GM12864 (cell line): ENCODE measurements around the gene ZNF208.

Source experiments
- DNase-seq: peaks from one replicate; pipeline ENCODE4 v3.0.0-alpha.2; 2011; ENCODE audit warnings: low read depth
- H3K4me3 ChIP-seq: 2 replicates; pipeline ENCODE4 v1.5.1; 2011; ENCODE audit warnings: mild to moderate bottlenecking, low read depth, low read length, control low read depth
- CTCF ChIP-seq: IDR thresholded peaks from 2 replicates; pipeline ENCODE4 v1.5.1; 2011; ENCODE audit warnings: low read depth, mild to moderate bottlenecking, moderate library complexity, low read length, control low read depth, inconsistent platforms; ENCODE audit errors: missing control alignments

Gene ZNF208

GRCh38 chr19:21940684-21941083, 70.1 kb downstream of the ZNF208 start:
- TF ChIP-seq CTCF, result no peak
- no peak overlapping the region for H3K4me3 ChIP-seq
- no peak for DNase-seq

DNA sequence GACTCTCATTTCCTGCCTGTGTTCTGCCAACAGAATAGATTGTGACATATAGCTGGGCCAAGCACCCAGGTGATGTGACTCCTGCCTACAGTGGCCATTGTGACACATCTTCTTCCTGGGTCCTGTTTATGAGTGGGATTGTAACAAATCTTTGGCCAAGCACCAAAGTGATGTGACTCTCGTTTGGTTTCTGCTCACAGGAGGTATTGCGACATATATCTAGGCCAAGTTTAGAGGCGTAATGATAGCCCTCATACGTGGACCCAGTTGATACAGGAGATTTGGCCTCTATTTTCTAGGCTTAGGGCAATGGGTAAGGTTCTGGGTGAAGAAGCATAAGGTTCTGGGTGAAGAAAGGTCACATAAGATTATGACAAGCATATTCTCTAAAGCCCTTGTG, 76.2 kb downstream of the ZNF208 start:
- TF ChIP-seq CTCF, result no peak
- no peak overlapping the region for H3K4me3 ChIP-seq
- DNase-seq, result no peak

GRCh38 chr19:21934131-21934530, 76.6 kb downstream of the ZNF208 start:
- DNase-seq, result no peak
- H3K4me3 ChIP-seq, result no peak overlapping the region
- no peak for TF ChIP-seq CTCF

DNA sequence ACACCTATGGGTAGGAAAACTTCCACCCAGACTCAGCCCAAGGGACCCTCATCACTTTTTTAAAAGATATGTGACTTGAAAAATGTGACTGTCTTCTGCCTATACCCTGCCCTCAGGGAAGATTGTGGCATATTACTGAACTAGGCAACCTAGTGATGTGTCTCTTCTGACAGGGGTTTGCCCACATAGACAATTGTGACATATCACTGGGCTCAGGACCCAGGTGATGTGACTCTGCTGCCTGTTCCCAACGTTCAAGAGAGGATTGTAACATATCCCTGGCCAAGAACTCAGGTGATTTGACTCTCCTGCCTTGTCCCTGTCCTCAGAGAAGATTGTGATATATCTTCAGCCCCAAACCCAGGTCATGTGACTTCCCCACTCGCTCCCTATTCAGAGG, 88.5 kb downstream of the ZNF208 start:
- H3K4me3 ChIP-seq, result no peak overlapping the region
- no peak for DNase-seq
- TF ChIP-seq CTCF, result no peak

DNA sequence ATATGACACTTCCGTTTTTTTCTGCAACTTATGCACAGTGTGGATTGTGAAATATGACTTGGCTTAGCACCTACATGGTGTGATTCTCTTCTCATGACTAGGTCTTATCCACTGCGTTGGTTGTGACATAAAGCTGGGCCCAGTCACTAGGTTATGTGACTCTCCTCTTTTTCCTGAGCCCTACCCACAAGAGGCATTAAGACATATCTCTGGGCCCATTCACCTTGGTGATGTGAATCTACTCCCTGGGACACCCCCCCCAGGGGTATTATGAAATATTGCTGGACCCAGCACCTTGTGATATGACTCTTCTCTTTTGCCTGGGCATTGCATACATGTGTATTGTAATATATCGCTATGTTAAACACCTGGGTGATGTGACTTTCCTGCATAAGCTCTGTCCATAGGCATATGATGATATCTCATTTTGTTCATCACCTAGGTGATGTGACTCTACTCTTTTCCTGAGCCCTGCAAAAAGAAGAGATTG, 89.0 kb downstream of the ZNF208 start:
- H3K4me3 ChIP-seq, result no peak overlapping the region
- TF ChIP-seq CTCF, result no peak
- no peak for DNase-seq

DNA sequence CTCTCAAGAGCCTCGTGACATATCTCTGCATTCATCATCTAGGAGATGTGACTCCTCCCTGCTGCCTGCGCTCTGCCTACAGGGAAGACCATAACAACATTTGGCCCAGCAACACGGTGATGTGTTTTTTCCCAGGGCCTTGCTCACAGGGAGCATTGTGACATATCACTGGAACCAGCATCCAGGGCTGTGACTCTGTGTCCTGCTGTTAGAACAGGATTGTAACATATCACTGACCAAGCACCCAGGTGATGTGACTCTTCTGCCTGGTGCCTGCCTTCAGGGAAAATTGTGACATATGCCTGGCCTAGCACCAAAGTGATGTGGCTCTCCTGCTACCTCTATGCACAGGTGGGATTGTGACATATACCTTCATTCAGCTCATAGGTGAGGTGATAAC, 95.3 kb downstream of the ZNF208 start:
- no peak overlapping the region for H3K4me3 ChIP-seq
- no peak for DNase-seq
- no peak for TF ChIP-seq CTCF

DNA sequence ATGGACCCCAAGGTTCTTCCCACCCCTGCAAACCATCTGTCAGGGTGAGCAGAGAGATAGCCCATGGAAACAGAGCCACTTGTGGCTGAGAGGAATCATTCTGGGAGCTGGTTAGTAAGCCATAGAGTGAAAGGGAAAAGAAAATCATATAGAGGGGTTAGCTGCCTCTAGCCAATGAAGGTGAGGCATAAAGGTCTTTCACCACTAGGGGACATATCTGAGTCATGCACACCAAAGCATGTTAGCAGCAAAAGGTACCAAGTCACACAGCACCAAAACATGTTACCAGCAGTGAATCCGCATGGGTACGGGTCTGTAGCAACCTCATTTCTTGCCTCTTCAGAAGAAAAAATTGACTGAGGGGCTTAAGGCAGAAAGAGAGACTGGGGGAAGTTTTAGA, 98.1 kb downstream of the ZNF208 start:
- peak; percentile 12 for TF ChIP-seq CTCF
- H3K4me3 ChIP-seq, result no peak overlapping the region
- no peak for DNase-seq
